Rectal smooth muscle tissue (tissue), 1 donor: ENCODE results near the gene DLX2.
"Not testable (repeated sequence)": the region's sequence is repeated elsewhere in the genome, so short reads cannot be mapped to it uniquely, and the experiment has no call there.

Experiments
- H3K27ac ChIP-seq: one replicate; pipeline ENCODE4 v1.7.0; 2013; ENCODE audit warnings: low read depth, low read length, inconsistent platforms
- H3K27me3 ChIP-seq: one replicate; pipeline ENCODE4 v1.7.0; 2013; ENCODE audit warnings: low read length; ENCODE audit not compliant: control insufficient read depth, insufficient read depth
- H3K36me3 ChIP-seq: one replicate; pipeline ENCODE4 v1.7.0; 2013; ENCODE audit warnings: low read length; ENCODE audit not compliant: control insufficient read depth, insufficient read depth
- H3K4me1 ChIP-seq: one replicate; pipeline ENCODE4 v1.7.0; 2013; ENCODE audit warnings: low read length; ENCODE audit not compliant: control insufficient read depth, insufficient read depth
- H3K4me3 ChIP-seq: one replicate; pipeline ENCODE4 v1.7.0; 2013; ENCODE audit warnings: low read length
- H3K9ac ChIP-seq: one replicate; pipeline ENCODE4 v1.7.0; 2013; ENCODE audit warnings: low read length

The DLX2 gene

DNA sequence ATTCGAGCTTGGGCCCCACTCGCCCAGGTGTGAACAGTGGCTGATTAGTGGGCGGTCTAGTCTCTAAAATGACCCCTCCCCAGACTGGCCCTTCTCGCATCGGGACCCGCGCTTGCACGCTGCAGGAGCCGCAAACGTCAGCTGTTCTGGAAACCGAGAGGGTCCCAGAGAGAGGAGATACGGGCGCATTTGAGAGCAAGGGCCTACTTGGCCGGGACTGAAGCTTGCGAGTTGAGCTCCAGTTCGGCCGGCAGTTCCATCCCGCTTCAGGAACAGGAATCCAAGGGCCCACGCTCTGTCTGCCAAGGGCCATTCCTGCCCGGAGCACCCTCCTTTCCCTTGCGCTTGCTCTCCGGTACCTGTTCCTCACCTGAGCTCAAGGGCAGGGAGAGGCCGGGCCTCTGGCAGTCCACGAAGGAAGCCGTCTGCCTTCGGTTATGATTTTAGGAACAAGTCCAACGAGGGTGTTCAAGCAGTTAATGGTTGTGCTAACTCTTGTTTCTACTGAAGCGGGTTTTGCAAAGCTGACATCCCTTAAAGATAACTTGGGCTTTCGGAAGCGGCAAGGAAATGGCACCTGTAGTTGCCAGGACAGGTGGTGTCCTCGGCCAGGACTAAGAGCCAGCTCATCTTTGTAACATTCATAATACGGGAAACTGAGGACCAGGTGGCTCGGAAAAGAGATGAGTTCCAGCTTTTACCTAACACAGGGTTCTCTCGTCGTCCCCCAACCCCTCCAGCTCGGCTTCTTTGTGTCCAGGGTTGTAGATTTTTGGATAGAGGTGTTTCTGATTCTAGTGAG is 21.3 kb downstream of the DLX2 start:
- no peak overlapping the region for H3K27ac ChIP-seq
- H3K36me3 ChIP-seq = no peaks in the 10 kb centered on the region
- H3K9ac ChIP-seq = no peak overlapping the region
- no peaks in the 10 kb centered on the region for H3K4me1 ChIP-seq
- H3K4me3 ChIP-seq = no peak overlapping the region
- H3K27me3 ChIP-seq = peaks cover 61% of the 10 kb centered on the region

DNA sequence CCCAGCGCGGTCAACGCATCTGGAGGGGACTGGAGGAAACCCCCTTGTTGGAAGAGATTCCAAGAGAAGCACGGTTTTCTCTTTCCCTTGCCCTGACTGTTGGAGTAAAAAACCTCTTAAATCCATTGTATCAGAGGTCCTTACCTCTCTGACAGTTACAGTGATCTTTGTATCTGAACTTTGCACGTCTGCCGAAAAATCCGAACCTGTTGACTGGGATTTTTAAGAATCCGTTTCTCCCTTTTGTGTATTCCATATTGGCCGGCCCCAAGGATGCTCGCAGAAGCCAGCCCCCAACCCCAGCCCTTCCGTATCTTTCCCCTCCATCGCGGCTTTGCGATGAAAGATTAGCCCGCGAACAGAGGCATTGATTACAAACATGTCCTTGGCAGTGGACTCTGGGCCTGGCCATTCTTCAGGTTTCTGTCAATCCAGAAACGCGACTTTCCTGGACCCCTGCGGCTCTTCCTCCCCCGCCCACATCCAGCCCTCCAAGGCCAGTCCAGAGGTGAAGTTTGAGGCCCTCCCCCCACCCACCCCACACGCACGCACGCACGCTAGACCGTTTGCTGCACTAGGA is 22.0 kb downstream of the DLX2 start:
- Histone ChIP-seq H3K4me3 (no peak overlapping the region), H3K27me3 (peaks cover 54% of the 10 kb centered on the region), H3K4me1 (no peaks in the 10 kb centered on the region), H3K36me3 (no peaks in the 10 kb centered on the region), H3K27ac (no peak overlapping the region), H3K9ac (no peak overlapping the region)

DNA sequence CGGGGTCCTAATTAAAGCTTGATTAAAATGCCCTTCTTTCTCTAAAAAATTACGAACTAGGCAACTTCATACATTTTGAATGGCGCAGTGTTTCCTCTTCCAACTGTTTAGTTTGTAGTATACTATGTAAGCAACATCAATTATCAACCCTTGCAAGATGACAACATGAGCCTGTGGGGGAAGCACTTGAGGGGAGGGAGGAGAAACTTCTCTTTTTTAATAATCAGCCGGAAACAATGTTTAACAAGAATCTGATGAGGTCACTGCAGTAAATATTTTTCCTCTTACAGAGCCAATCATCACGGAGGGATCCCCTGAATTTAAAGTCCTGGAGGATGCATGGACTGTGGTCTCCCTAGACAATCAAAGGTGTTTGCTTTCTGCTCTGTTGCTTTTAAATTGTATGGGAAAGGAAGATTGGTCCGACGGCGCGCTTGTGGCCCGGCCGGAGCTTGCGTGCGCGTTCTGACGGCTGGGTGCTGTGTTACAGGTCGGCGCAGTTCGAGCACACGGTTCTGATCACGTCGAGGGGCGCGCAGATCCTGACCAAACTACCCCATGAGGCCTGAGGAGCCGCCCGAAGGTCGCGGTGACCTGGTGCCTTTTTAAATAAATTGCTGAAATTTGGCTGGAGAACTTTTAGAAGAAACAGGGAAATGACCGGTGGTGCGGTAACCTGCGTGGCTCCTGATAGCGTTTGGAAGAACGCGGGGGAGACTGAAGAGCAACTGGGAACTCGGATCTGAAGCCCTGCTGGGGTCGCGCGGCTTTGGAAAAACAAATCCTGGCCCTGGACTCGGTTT is 22.7 kb downstream of the DLX2 start:
- Histone ChIP-seq H3K27me3 (peaks cover 48% of the 10 kb centered on the region), H3K9ac (no peak overlapping the region), H3K4me3 (no peak overlapping the region), H3K27ac (no peak overlapping the region), H3K4me1 (no peaks in the 10 kb centered on the region), H3K36me3 (no peaks in the 10 kb centered on the region)

DNA sequence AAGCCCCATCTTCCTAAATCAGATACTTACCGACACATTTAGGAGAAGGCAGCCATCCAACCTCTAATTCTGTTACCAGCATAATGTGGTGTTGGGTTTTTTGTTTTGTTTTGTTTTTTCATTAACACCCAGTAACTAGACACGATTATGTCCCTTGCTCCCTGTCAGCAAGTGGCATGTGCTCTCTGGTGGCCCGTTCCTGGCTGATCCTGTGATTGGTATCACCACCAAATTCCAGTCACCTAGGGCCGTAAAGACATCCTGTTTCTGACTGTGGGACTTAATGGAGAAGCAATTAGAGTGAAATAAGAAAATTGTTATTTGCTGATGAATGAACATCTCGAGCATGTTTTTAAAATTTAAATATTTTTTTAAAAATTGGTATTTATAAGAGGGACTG is 23.3 kb downstream of the DLX2 start:
- Histone ChIP-seq H3K4me3 (no peak overlapping the region), H3K9ac (no peak overlapping the region), H3K36me3 (no peaks in the 10 kb centered on the region), H3K27me3 (peaks cover 42% of the 10 kb centered on the region), H3K27ac (no peak overlapping the region), H3K4me1 (no peaks in the 10 kb centered on the region)

DNA sequence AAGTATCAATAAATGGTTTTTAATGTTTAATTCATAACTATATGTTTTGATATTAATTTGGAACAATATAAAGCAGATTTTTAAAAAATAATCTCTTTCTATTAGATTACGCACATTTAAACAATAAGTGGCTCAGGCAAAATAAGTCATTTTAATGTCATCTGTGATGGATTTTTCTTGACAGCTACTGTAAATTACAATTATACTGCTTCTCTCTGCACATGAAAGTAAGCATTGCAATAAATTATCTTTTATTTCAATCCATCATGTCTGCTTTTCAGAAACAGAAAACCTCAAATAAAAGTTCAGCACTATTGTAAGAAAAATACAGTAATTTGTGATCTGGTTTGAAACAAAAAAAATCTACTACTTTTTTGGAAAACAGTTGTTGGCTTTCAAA is 28.4 kb downstream of the DLX2 start:
- Histone ChIP-seq H3K4me3 (no peak overlapping the region), H3K36me3 (no peaks in the 10 kb centered on the region), H3K4me1 (no peaks in the 10 kb centered on the region), H3K27me3 (no peaks in the 10 kb centered on the region), H3K9ac (no peak overlapping the region), H3K27ac (no peak overlapping the region)

DNA sequence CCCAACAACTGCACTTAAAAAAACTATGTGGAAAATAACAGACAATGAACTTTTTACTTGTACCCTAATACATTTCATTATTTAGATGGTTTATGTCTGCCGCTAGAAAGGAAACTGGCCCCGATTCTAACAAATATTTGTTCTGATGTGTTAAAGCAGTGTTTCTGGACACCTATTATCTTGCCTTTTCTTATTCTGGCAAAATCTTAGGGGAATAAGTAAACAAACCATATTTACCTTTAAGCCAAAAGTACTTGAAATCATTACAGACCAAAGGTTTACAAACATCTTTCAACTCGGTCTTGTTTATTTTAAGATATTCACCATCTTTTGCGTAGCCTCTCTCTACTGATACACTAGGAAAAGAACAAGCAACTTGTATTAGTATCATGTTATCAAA is 29.2 kb downstream of the DLX2 start:
- no peaks in the 10 kb centered on the region for H3K36me3 ChIP-seq
- H3K4me3 ChIP-seq = no peak overlapping the region
- H3K27me3 ChIP-seq = no peaks in the 10 kb centered on the region
- no peaks in the 10 kb centered on the region for H3K4me1 ChIP-seq
- H3K27ac ChIP-seq = no peak overlapping the region
- H3K9ac ChIP-seq = no peak overlapping the region

DNA sequence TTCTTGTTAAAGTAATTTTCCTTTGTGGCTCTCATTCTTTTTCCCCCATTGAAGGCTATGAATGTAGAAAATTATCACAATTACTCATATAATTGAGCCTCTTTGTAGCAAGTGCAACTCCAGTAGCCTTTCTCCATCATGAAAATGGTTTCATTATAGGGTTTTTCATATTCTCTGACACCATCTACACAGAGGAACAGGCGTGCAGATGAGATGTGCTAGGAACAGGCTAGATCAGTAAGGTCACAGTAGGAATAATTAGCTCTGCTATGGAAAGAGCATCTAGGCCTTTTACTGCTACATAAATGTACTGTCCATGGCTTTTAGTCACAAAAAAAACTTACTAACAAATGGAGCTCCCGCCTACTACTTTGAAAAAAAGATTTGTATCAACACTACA is 30.0 kb downstream of the DLX2 start:
- Histone ChIP-seq H3K4me1 (no peaks in the 10 kb centered on the region), H3K9ac (no peak overlapping the region), H3K4me3 (no peak overlapping the region), H3K27ac (no peak overlapping the region), H3K36me3 (no peaks in the 10 kb centered on the region), H3K27me3 (no peaks in the 10 kb centered on the region)

DNA sequence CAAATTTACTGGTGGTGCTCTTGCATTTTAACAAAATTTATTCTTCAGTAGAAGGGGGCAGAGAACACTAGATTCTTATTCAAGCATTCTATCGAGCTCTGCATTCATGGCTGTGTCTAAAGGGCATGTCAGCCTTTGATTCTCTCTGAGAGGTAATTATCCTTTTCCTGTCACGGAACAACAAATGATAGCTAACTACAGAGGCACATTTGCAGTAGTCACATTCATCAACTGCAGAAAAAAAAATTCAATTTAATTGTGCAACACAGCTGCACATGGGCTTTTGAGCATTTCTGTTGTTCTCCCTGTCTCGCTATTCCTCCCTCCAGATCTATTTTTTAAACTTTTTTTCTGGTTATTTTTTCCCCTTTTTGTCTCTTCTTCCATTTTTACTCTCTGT is 30.4 kb downstream of the DLX2 start:
- H3K4me3 ChIP-seq = no peak overlapping the region
- H3K36me3 ChIP-seq = no peaks in the 10 kb centered on the region
- H3K27me3 ChIP-seq = no peaks in the 10 kb centered on the region
- no peak overlapping the region for H3K9ac ChIP-seq
- H3K27ac ChIP-seq = no peak overlapping the region
- no peaks in the 10 kb centered on the region for H3K4me1 ChIP-seq

DNA sequence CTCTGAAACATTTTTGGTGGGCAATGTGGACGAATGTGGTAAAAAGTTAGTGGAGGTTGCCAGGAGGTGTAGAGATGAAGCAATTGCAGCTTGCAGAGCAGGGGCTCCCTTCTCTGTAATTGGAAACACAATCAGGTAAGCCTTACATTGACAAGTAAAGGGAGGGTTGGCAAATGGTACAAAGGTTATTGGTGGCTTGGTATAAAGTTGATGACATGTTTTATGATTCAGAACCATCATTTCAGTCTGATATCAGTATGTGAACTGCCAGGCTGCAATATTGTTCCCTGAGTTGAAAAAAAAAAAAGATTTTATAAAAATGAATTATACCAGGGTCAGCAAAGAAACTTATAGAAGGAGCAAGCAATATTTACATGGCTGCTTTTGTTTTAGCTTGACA is 31.8 kb downstream of the DLX2 start:
- no peak overlapping the region for H3K9ac ChIP-seq
- no peaks in the 10 kb centered on the region for H3K36me3 ChIP-seq
- H3K27me3 ChIP-seq = no peaks in the 10 kb centered on the region
- no peak overlapping the region for H3K27ac ChIP-seq
- H3K4me1 ChIP-seq = no peaks in the 10 kb centered on the region
- no peak overlapping the region for H3K4me3 ChIP-seq

DNA sequence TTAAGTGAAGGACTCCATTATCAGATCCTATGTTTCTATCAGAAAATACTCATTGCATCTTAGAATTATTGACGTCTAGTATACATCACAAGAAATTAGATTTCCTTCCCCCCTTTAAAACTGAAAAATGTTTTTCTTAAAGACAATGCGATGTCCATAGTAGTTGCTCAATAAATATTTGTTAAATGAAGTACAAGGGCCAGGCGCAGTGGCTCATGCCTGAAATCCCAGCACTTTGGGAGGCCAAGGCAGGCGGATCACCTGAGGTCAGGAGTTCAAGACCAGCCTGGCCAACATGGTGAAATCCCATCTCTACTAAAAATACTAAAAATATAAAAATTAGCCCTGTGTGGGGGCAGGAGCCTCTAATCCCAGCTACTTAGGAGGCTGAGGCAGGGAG is 34.8 kb downstream of the DLX2 start:
- not testable (repeated sequence) for H3K4me3 ChIP-seq, H3K36me3 ChIP-seq, H3K27me3 ChIP-seq, H3K9ac ChIP-seq, H3K4me1 ChIP-seq, H3K27ac ChIP-seq

DNA sequence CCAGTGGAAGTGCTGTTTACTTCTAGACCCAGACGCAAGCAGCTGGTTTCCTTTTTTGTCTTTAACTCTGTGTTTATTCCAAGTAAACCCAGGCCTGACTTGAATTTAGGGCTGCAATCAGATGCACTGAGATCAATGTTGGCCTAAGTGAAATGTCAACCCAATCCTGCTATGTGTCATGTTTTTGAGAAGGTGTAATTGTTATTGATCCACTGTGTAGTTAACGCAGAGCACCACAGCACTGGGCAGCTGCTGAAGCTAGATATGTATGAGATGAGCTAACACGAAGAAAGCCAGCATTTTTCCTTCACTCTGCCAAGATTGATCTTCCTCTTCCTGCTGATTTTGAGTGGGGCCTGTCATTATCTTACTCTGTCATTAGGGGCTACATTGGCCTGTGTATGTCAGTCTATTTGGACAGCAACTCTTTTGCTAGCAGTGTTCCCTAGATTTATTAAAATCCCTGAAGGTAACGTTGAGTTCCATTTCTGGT is 36.3 kb downstream of the DLX2 start:
- Histone ChIP-seq H3K4me3 (no peak overlapping the region), H3K4me1 (no peaks in the 10 kb centered on the region), H3K27me3 (no peaks in the 10 kb centered on the region), H3K9ac (no peak overlapping the region), H3K27ac (no peak overlapping the region), H3K36me3 (no peaks in the 10 kb centered on the region)

DNA sequence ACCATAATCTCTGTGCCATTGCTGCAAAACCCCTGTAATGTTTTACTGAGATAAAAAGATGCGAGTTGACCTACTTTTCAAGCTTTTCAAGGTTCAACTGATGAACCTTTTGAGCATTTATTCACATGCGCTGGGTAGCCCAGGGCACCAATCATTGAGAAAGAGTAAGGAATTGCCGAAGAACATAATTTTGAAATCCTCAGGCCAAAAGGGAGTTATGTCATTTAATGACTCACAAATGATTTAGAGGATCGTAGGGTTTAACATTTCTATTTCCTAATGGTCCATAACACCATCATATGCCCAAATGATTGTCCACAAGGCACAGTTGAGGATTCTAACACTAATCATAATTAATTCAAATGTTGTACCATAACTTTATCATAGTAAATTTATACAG is 37.6 kb downstream of the DLX2 start:
- Histone ChIP-seq H3K36me3 (no peaks in the 10 kb centered on the region), H3K27me3 (no peaks in the 10 kb centered on the region), H3K4me1 (no peaks in the 10 kb centered on the region), H3K4me3 (no peak overlapping the region), H3K9ac (no peak overlapping the region), H3K27ac (no peak overlapping the region)
